Activated CD8-positive, alpha-beta memory T cell treated with anti-CD3 and anti-CD28 coated beads, Interleukin-2, amount 50 U/mL, for 24 hours (primary cell): ENCODE measurements around the gene NAPEPLD.
"Not testable (repeated sequence)": the region's sequence is repeated elsewhere in the genome, so short reads cannot be mapped to it uniquely, and the experiment has no call there.

Experiments
- DNase-seq: peaks from one replicate; pipeline ENCODE4 v3.0.0-alpha.2; 2020; ENCODE audit errors: extremely low read depth

The NAPEPLD gene

DNA sequence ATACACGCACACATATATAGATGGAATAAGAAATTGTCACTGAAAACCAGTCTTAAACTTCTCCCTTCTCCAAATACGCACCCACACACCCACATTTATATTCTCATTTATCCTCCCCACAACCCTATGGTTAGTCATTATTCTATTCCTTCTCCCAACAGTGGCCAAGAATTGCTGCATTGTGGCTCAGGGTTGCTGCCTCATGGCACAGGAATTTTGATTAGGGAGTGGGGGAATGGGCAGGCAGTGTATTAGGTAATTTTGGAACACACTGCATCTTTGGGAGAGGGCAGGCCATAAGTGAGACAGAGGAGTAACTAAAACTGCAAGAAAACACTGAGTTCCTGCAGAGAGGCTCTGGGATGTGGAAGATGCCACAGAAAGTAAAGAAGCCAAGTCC is 35.7 kb downstream of the NAPEPLD start:
- no peak for DNase-seq

DNA sequence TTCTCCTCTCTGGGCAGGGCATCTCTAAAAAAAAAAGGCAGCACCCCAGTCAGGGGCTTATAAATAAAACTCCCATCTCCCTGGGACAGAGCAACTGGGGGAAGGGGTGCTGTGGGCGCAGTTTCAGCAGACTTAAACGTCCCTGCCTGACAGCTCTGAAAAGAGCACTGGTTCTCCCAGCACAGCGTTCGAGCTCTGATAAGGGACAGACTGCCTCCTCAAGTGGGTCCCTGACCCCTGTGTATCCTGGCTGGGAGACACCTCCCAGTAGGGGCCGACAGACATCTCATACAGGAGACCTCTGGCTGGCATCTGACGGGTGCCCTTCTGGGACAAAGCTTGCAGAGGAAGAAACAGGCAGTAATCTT is 42.2 kb downstream of the NAPEPLD start:
- not testable (repeated sequence) for DNase-seq

DNA sequence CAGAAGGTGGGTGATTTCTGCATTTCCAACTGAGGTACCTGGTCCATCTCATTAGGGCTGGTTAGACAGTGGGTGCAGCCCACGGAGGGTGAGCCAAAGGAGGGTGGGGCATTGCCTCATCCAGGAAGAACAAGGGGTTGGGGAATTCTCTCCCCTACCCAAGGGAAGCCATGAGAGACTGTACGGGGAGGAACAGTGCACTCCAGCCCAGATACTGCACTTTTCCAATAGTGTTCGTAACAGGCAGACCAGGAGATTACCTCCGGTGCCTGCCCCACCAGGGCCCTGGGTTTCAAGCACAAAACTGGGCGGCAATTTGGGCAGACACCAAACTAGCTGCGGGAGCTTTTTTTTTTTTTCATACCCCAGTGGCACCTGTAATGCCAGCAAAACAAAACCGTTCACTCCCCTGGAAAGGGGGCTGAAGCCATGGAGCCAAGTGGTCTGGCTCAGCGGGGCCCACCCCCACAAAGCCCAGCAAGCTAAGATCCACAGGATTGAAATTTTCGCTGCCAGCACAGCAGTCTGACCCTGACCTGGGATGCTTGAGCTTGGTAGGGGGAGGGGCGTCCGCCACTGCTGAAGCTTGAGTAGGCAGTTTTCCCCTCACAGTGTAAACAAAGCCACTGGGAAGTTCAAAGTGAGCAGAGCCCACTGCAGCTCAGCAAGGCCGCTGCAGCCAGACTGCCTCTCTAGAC is 42.7 kb downstream of the NAPEPLD start:
- DNase-seq: no peak

GRCh38 chr7:103101543-103101942 is 47.4 kb downstream of the NAPEPLD start:
- DNase-seq: no peak

GRCh38 chr7:103100348-103100747 is 48.6 kb downstream of the NAPEPLD start:
- no peak for DNase-seq

- DNase-seq: no peak
These were observed 51.9 kb downstream of the NAPEPLD start for GRCh38 chr7:103097041-103097440.

- not testable (repeated sequence) for DNase-seq
These were observed 53.3 kb downstream of the NAPEPLD start for GRCh38 chr7:103095558-103095957.

- DNase-seq: no peak
These were observed 54.8 kb downstream of the NAPEPLD start for GRCh38 chr7:103094102-103094501.

GRCh38 chr7:103093429-103093828 is 55.5 kb downstream of the NAPEPLD start:
- DNase-seq: no peak

- DNase-seq: not testable (repeated sequence)
These were observed 56.6 kb downstream of the NAPEPLD start for GRCh38 chr7:103092321-103092720.

DNA sequence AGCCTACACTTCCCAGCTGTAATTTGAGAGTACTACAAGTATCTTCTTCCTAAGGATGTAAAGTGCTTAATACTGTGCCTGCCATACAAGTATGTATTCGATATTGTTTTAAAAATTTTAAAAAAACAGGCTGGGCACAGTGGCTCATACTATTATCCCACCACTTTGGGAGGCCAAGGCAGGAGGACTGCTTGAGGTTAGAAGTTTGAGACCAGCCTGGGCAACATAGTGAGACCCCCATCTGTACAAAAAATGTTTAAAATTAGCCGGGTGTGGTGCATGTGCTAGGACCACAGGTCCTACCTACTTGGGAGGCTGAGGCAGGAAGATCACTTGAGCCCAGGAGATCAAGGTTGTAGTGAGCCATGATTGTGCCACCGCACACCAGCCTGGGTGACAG is 65.7 kb downstream of the NAPEPLD start:
- DNase-seq: no peak

DNA sequence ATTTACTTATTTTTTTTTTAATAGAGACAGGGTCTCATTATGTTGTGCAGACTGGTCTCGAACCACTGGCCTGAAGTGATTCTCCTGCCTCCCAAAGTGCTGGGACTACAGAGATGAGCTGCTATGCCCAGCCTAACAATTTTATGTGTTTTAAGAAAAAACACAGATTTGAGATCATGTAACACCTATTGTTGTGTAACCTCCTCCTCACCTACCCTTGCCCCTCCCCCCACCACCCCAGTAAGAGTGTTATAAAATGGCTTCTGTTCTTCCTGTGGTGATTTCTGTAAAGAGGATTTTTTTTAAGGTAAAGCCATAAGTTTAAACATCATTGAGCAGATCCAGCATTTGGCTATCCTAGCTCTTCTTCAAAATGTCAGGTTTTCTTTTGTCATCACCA is 66.4 kb downstream of the NAPEPLD start:
- DNase-seq: no peak

GRCh38 chr7:103080923-103081322 is 68.0 kb downstream of the NAPEPLD start:
- DNase-seq: no peak

- no peak for DNase-seq
These were observed 69.1 kb downstream of the NAPEPLD start for GRCh38 chr7:103079836-103080235.

GRCh38 chr7:103078226-103078625 is 70.7 kb downstream of the NAPEPLD start:
- not testable (repeated sequence) for DNase-seq

GRCh38 chr7:103077318-103077717 is 71.6 kb downstream of the NAPEPLD start:
- DNase-seq: no peak

DNA sequence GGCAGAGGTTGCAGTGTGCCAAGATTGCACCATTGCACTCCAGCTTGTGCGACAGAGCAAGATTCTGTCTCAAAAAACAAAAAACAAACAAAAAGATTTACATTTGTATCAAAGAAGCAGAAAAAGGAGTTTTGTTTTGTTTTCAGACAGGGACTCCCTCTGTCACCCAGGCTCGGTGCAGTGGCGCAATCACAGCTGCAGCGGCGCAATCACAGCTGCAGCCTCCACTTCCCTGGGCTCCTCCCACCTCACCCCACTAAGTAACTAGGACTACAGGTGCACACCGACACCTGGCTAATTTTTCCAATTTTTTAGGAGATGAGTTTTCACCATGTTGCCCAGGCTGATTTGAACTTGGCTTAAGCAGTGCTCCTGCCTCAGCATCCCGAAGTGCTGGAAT is 72.1 kb downstream of the NAPEPLD start:
- no peak for DNase-seq

- peak; percentile 44 for DNase-seq
These were observed 73.5 kb downstream of the NAPEPLD start for GRCh38 chr7:103075337-103075918.

DNA sequence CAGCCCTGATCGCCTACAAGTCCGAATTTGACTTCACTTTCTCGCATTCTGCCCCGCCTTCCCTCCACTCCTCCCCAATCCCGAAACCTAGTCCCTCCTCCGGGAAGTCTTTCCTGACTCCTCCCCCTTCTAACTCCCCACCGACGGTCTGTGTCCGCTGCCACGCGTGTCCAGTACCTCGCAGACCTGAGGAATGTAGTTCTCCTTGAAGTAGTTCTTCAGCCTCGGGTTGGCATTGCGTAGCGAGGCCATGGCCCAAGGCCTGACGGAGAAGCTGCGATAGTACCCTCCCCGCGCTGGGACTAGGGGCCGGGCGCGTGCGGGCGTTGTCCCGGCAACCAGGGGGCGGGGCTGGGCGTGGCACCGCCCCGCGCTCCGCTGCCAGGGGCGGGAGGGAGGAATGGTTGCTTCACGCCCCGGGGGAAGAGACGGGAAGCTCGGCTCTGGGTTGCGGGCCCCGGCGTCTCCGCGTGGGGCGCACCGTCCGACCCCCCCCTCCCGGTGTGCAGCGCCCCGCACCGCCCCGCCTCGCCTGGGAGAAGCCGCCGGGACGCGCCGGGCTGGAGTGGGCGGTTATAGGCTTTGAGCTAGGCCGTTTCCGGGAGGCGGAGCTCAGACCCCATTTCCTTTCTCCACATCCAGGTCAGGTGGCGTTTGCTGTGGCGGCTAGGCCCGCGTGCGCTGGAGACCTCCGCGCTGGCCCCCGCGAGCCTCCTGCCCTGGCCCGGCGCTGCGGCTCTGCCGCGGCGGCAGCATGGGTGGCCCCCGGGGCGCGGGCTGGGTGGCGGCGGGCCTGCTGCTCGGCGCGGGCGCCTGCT is 74.2 kb downstream of the NAPEPLD start, which contains the start of the genes ARMC10 and FBXL13:
TSS of gene ARMC10 (plus strand) at position 622 of the 818 bp plus-strand sequence. CDS start at position 755, 133 bp downstream.
TSS of gene FBXL13 (minus strand) at position 278 of the 818 bp plus-strand sequence.
- peak; percentile 77 for DNase-seq

- DNase-seq: no peak
These were observed 74.8 kb downstream of the NAPEPLD start for GRCh38 chr7:103073989-103074518.

DNA sequence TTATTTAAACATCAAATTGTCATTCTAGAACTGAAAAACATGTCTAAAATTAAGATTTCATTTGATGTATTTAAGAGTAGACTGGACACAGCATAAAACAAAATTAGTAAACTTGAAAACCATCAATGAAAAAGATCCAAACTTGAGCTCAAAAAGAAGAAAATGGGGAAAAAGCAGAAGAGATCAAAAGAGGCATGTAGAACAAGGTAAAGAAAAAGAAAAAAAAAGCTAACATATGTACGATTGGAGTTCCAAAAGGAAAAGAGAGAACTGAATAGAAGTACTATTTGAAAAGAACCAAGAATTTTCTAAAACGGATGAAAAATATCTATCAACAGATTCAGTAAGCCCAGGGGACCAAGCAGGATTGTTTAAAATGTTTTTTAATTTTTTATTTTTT is 77.9 kb downstream of the NAPEPLD start:
- DNase-seq: no peak
